HepG2 (cell line): ENCODE data around the gene UQCRHL. TPM values are rescaled to one million over a fixed set of nuclear protein-coding genes. Genes with fewer than 3 reads are reported as not detected.
A peak's percentile ranks its signal among the peaks of the same experiment; 100 is the strongest.

Experiments
- ARNT ChIP-seq: fragments of 450-650 bp; IDR thresholded peaks from 2 replicates; pipeline ENCODE4 v1.6.1; 2017
- DPF2 ChIP-seq: sonication (generic); formaldehyde crosslinking; IDR thresholded peaks from 2 replicates; pipeline ENCODE4 v1.4.0; 2020; ENCODE audit warnings: mild to moderate bottlenecking, low read depth, missing genetic modification reagents, borderline replicate concordance
- ESRRA ChIP-seq: sonication (generic); formaldehyde crosslinking; IDR thresholded peaks from 2 replicates; pipeline ENCODE4 v1.5.1; 2020; ENCODE audit warnings: mild to moderate bottlenecking, low read depth, missing genetic modification reagents
- FOSL2 ChIP-seq: sonication (generic); formaldehyde crosslinking; IDR thresholded peaks from 2 replicates; pipeline ENCODE4 v1.4.0; 2020; ENCODE audit warnings: missing genetic modification reagents
- HIVEP1 ChIP-seq: sonication (generic); formaldehyde crosslinking; IDR thresholded peaks from 2 replicates; pipeline ENCODE4 v1.4.0; 2020; ENCODE audit warnings: mild to moderate bottlenecking, missing genetic modification reagents
- ISX ChIP-seq: sonication (generic); formaldehyde crosslinking; conservative IDR thresholded peaks from 2 replicates; pipeline ENCODE4 v1.5.0; 2020; ENCODE audit warnings: missing genetic modification reagents
- KAT2B ChIP-seq: fragments of 150-350 bp; IDR thresholded peaks from 2 replicates; pipeline ENCODE4 v1.6.1; 2014; ENCODE audit warnings: low read depth, low read length, borderline replicate concordance
- KLF16 ChIP-seq, 2 experiments: sonication (generic) in 1 of 2; formaldehyde crosslinking in 1 of 2; IDR thresholded peaks; 2 replicates each; pipeline versions ENCODE4 v1.6.1 to v1.8.0; 2016 to 2023; ENCODE audit warnings: missing genetic modification reagents in 2 of 2, missing compliant biosample characterization in 1 of 2
- MBNL3 ChIP-seq: fragments of 250-450 bp; sonication (Bioruptor Pico); conservative IDR thresholded peaks from 2 replicates; pipeline ENCODE4 v1.8.0; 2022; ENCODE audit warnings: mild to moderate bottlenecking, inconsistent platforms
- MEIS2 ChIP-seq: sonication (generic); formaldehyde crosslinking; IDR thresholded peaks from 2 replicates; pipeline ENCODE4 v1.9.0; 2021; ENCODE audit warnings: mild to moderate bottlenecking, missing genetic modification reagents
- MLLT10 ChIP-seq: sonication (generic); formaldehyde crosslinking; IDR thresholded peaks from 2 replicates; pipeline ENCODE4 v1.4.0; 2020; ENCODE audit warnings: missing genetic modification reagents
- ONECUT2 ChIP-seq: sonication (generic); formaldehyde crosslinking; IDR thresholded peaks from 2 replicates; pipeline ENCODE4 v1.4.0; 2020; ENCODE audit warnings: missing genetic modification reagents
- PAF1 ChIP-seq: IDR thresholded peaks from 2 replicates; pipeline ENCODE4 v1.6.1; 2016; ENCODE audit warnings: missing genetic modification reagents, missing compliant biosample characterization
- PCBP2 ChIP-seq: fragments of 200-400 bp; formaldehyde crosslinking; optimal IDR thresholded peaks from 2 replicates; pipeline ENCODE3; 2018; ENCODE audit warnings: low read length, low read depth; ENCODE audit not compliant: poor library complexity, severe bottlenecking
- POLR2A ChIP-seq, 2 experiments: IDR thresholded peaks; 2 replicates each; pipeline ENCODE4 v1.6.1; 2011; ENCODE audit warnings: low read depth in 2 of 2, low read length in 2 of 2, mild to moderate bottlenecking in 1 of 2, moderate library complexity in 1 of 2; ENCODE audit not compliant: insufficient read depth in 1 of 2
- SPEN ChIP-seq: sonication (generic); formaldehyde crosslinking; IDR thresholded peaks from 2 replicates; pipeline ENCODE4 v1.5.1; 2020; ENCODE audit warnings: low read depth, mild to moderate bottlenecking, missing genetic modification reagents
- TEAD2 ChIP-seq: sonication (generic); formaldehyde crosslinking; IDR thresholded peaks from 2 replicates; pipeline ENCODE4 v1.9.0; 2021; ENCODE audit warnings: missing genetic modification reagents
- ZNF274 ChIP-seq: sonication (generic); formaldehyde crosslinking; IDR thresholded peaks from 2 replicates; pipeline ENCODE4 v1.5.1; 2020; ENCODE audit warnings: mild to moderate bottlenecking, missing genetic modification reagents
- ZNF563 ChIP-seq: sonication (generic); formaldehyde crosslinking; IDR thresholded peaks from 2 replicates; pipeline ENCODE4 v1.8.0; 2022; ENCODE audit warnings: mild to moderate bottlenecking, moderate library complexity, missing genetic modification reagents
- ZNF572 ChIP-seq: sonication (generic); formaldehyde crosslinking; IDR thresholded peaks from 2 replicates; pipeline ENCODE4 v1.5.1; 2020; ENCODE audit warnings: mild to moderate bottlenecking, missing genetic modification reagents
- ZNF672 ChIP-seq: sonication (generic); formaldehyde crosslinking; IDR thresholded peaks from 2 replicates; pipeline ENCODE4 v1.8.1; 2022; ENCODE audit warnings: missing genetic modification reagents
- ZNF7 ChIP-seq: IDR thresholded peaks from 2 replicates; pipeline ENCODE4 v1.6.1; 2016; ENCODE audit warnings: missing biosample characterization, missing genetic modification reagents
- ZSCAN20 ChIP-seq: sonication (generic); formaldehyde crosslinking; IDR thresholded peaks from 2 replicates; pipeline ENCODE4 v1.4.0; 2020; ENCODE audit warnings: missing genetic modification reagents, mild to moderate bottlenecking, borderline replicate concordance
- polyA plus RNA-seq, 8 experiments: library from polyadenylated mRNA; depleted of rRNA in 3 of 8; stranded (reverse) in 7 of 8; unstranded in 1 of 8; fragments of >200 nt; fragmentation: Illumina TruSeq in 4 of 8; extraction: Trizol in 4 of 8; gene quantifications; 2 replicates each; pipeline versions ENCODE4 v1.2.1 to v1.2.3, GENCODE V29; 2011 to 2016; ENCODE audit warnings: low read depth in 4 of 8, missing spikeins in 1 of 8, mixed read lengths in 1 of 8; ENCODE audit not compliant: insufficient read depth in 1 of 8
- total RNA-seq, 5 experiments: library from RNA; depleted of rRNA; stranded (reverse); fragments of >200 nt; fragmentation: Illumina TruSeq; extraction: Trizol; gene quantifications; 2 replicates each; pipeline ENCODE4 v1.2.3, GENCODE V29; 2016; ENCODE audit warnings: low read depth in 1 of 5
- TF ChIP-seq, protein P1 (sequence below): sonication (generic); formaldehyde crosslinking; IDR thresholded peaks from 2 replicates; pipeline ENCODE4 v1.4.0; 2020; ENCODE audit warnings: missing genetic modification reagents
- TF ChIP-seq, protein P2 (sequence below): sonication (generic); formaldehyde crosslinking; IDR thresholded peaks from 2 replicates; pipeline ENCODE4 v1.4.0; 2020; ENCODE audit warnings: mild to moderate bottlenecking, missing genetic modification reagents, borderline replicate concordance
- TF ChIP-seq, protein P3 (sequence below): sonication (generic); formaldehyde crosslinking; IDR thresholded peaks from 2 replicates; pipeline ENCODE4 v1.8.1; 2023; ENCODE audit warnings: missing genetic modification reagents, inconsistent platforms, borderline replicate concordance
- TF ChIP-seq, protein P4 (sequence below): IDR thresholded peaks from 2 replicates; pipeline ENCODE4 v1.6.1; 2016; ENCODE audit warnings: missing compliant biosample characterization, missing genetic modification reagents, borderline replicate concordance

UQCRHL gene
- total and polyA plus RNA-seq, 2 of the 13 experiments (the other 11 are each of a cell fraction or from before 2014, with no cell fraction given) = 1.8 to 2.3 TPM

DNA sequence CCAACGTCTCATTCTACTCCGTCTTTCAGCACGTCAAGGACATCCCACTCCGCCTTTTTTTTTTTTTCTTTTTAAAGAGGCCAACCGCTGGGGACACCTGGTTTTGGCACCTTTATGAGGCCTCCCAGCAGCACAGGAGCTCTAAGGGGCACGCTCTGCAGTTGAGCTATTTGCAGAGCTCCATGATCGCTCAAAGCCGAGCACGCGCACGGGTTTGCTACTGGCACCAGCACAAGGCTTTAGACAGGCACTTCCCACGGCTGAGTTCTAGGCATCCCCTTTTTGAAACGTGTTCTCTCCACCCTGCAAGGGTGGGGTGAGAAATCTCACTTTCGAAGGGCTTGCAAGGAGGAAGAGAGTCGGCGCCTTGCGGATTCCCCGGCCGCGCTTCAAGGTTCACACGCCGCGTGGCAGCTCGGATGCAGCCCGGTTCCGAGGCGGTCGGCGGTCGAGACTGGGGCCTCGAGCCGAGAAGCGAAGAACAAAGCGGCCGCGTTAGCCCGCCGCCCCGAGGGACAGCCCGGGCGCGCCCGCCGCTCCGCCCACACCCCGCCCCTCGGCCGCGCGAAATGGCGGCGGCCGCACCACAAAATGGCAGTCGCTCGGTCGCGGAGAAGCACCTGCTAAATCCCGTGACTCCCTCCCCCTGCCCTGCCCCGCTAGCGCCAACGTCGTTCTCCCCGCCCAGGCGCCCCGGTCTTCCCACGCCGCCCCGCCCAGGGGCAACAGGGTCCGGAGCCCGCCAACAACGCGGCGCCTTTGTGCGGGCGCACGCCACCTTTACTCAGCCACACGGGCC is 27.2 kb upstream of the UQCRHL start (continued):
- TF ChIP-seq ZNF572 (CRISPR knock-in tag) (no peak), PCBP2 (no peak), ZNF274 (CRISPR knock-in tag) (peak; percentile 86), DPF2 (CRISPR knock-in tag) (no peak), MEIS2 (CRISPR knock-in tag) (peak; percentile 86), ISX (CRISPR knock-in tag) (peak; percentile 86; the same call in 1 of the 2 replicates), TEAD2 (CRISPR knock-in tag) (peak; percentile 79), KLF16 (CRISPR knock-in tag; IDR thresholded peaks at IDR 0.05) (peak in 1 of 2 experiments; percentile 78; a peak in 1 of 4 replicates), ZSCAN20 (peak; percentile 97), SPEN (CRISPR knock-in tag) (no peak), FOSL2 (CRISPR knock-in tag) (no peak; the same call in none of the 2 replicates), ZNF563 (CRISPR knock-in tag) (peak; percentile 83; the same call in 1 of the 2 replicates), PAF1 (CRISPR knock-in tag) (no peak), ONECUT2 (CRISPR knock-in tag) (no peak), POLR2A (IDR thresholded peaks at IDR 0.05; ENCODE audit: insufficient read depth in 1 of 2, low read depth in 2 of 2, low read length in 2 of 2) (peak; percentile 83 to 89), KAT2B (no peak), ZNF7 (no peak), MLLT10 (CRISPR knock-in tag) (0 out of 2 replicates have a peak, but pooled peaks have one; percentile 52), ZNF672 (no peak), MBNL3 (CRISPR knock-in tag) (no peak), ESRRA (CRISPR knock-in tag) (peak; percentile 76), ARNT (no peak), HIVEP1 (CRISPR knock-in tag) (peak; percentile 55; the same call in 1 of the 2 replicates)
- TF ChIP-seq, protein P1, sequence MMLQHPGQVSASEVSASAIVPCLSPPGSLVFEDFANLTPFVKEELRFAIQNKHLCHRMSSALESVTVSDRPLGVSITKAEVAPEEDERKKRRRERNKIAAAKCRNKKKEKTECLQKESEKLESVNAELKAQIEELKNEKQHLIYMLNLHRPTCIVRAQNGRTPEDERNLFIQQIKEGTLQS = no peak; the same call in 1 of the 2 replicates
- TF ChIP-seq, protein P2, sequence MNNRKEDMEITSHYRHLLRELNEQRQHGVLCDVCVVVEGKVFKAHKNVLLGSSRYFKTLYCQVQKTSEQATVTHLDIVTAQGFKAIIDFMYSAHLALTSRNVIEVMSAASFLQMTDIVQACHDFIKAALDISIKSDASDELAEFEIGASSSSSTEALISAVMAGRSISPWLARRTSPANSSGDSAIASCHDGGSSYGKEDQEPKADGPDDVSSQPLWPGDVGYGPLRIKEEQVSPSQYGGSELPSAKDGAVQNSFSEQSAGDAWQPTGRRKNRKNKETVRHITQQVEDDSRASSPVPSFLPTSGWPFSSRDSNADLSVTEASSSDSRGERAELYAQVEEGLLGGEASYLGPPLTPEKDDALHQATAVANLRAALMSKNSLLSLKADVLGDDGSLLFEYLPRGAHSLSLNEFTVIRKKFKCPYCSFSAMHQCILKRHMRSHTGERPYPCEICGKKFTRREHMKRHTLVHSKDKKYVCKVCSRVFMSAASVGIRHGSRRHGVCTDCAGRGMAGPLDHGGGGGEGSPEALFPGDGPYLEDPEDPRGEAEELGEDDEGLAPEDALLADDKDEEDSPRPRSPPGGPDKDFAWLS (CRISPR knock-in tag) = no peak
- TF ChIP-seq, protein P3, sequence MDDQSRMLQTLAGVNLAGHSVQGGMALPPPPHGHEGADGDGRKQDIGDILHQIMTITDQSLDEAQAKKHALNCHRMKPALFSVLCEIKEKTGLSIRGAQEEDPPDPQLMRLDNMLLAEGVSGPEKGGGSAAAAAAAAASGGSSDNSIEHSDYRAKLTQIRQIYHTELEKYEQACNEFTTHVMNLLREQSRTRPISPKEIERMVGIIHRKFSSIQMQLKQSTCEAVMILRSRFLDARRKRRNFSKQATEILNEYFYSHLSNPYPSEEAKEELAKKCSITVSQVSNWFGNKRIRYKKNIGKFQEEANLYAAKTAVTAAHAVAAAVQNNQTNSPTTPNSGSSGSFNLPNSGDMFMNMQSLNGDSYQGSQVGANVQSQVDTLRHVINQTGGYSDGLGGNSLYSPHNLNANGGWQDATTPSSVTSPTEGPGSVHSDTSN = no peak
- TF ChIP-seq, protein P4, sequence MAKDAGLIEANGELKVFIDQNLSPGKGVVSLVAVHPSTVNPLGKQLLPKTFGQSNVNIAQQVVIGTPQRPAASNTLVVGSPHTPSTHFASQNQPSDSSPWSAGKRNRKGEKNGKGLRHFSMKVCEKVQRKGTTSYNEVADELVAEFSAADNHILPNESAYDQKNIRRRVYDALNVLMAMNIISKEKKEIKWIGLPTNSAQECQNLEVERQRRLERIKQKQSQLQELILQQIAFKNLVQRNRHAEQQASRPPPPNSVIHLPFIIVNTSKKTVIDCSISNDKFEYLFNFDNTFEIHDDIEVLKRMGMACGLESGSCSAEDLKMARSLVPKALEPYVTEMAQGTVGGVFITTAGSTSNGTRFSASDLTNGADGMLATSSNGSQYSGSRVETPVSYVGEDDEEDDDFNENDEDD (CRISPR knock-in tag) = peak; percentile 86
